Measurements from ENCODE around the gene PDE11A. TPM values are rescaled to one million over a fixed set of nuclear protein-coding genes. Genes with fewer than 3 reads are reported as not detected.

The PDE11A gene
- total and polyA plus RNA-seq, 2 of the 13 experiments (the other 11 are each of a cell fraction or from before 2014, with no cell fraction given) = 1.2 to 1.7 TPM

- TF ChIP-seq NFE2L2 (IDR thresholded peaks at IDR 0.05; ENCODE audit: low read length) (no peak), ZNF3 (CRISPR knock-in tag; IDR thresholded peaks at IDR 0.05) (no peak; the same call in 1 of the 2 replicates), ZBTB34 (CRISPR knock-in tag; IDR thresholded peaks at IDR 0.05) (peak; percentile 78; the same call in 1 of the 2 replicates), HMGXB3 (CRISPR knock-in tag; IDR thresholded peaks at IDR 0.05; ENCODE audit: borderline replicate concordance) (no peak; the same call in 1 of the 2 replicates), HDAC1 (CRISPR knock-in tag; IDR thresholded peaks at IDR 0.05) (peak; percentile 95), ZNF513 (CRISPR knock-in tag; conservative IDR thresholded peaks at IDR 0.05) (no peak), SALL2 (CRISPR knock-in tag; IDR thresholded peaks at IDR 0.05) (0 out of 2 replicates have a peak, but pooled peaks have one; percentile 40), MTA3 (CRISPR knock-in tag; IDR thresholded peaks at IDR 0.05) (no peak), ZFP36L1 (CRISPR knock-in tag; IDR thresholded peaks at IDR 0.05) (no peak; the same call in 1 of the 2 replicates), SALL1 (CRISPR knock-in tag; IDR thresholded peaks at IDR 0.05) (peak; percentile 82), EED (CRISPR knock-in tag; IDR thresholded peaks at IDR 0.05) (no peak), KAT2B (IDR thresholded peaks at IDR 0.05; ENCODE audit: borderline replicate concordance, low read depth, low read length) (no peak), ARID4A (CRISPR knock-in tag; IDR thresholded peaks at IDR 0.05; ENCODE audit: borderline replicate concordance) (peak; percentile 99), ZNF546 (CRISPR knock-in tag; conservative IDR thresholded peaks at IDR 0.05) (peak; percentile 96; the same call in 1 of the 2 replicates), POLR2A (IDR thresholded peaks at IDR 0.05; ENCODE audit: insufficient read depth in 1 of 2, low read depth in 2 of 2, low read length in 2 of 2) (peak; percentile 79 to 97), NCOA1 (CRISPR knock-in tag; IDR thresholded peaks at IDR 0.05) (0 out of 2 replicates have a peak, but pooled peaks have one; percentile 61), YY1 (IDR thresholded peaks at IDR 0.05; ENCODE audit: insufficient read depth, insufficient replicate concordance, low read depth, low read length) (peak; percentile 75)
Measured at GRCh38 chr2:177618255-177619253, 454.0 kb downstream of the PDE11A start (continued).
